GM12864 (cell line): ENCODE data around the gene MEF2D.

ENCODE experiments used
- DNase-seq: peaks from one replicate; pipeline ENCODE4 v3.0.0-alpha.2; 2011; ENCODE audit warnings: low read depth
- H3K4me3 ChIP-seq: 2 replicates; pipeline ENCODE4 v1.5.1; 2011; ENCODE audit warnings: mild to moderate bottlenecking, low read depth, low read length, control low read depth
- TF ChIP-seq, protein P1 (sequence below): IDR thresholded peaks from 2 replicates; pipeline ENCODE4 v1.5.1; 2011; ENCODE audit warnings: low read depth, mild to moderate bottlenecking, moderate library complexity, low read length, control low read depth, inconsistent platforms; ENCODE audit errors: missing control alignments

Gene MEF2D

DNA sequence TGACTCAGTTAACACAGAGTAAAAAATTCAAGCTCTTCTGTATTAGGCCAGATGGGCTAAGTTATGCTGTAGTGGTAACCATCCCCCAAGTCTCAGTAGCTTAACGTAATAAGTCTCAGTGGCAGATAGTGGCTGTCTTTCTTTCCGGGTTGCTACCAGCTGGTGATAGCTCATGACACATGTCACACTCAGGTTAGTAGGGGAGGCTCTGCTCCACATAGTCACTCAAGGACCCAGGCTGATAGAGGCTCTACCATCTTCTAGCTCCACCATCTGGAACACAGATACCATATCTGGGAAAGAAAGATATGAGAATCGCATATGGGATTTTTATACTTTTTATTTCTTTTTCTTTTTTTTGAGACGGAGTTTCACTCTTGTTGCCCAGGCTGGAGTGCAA is 16.2 kb upstream of the MEF2D start:
- no peak for DNase-seq

DNA sequence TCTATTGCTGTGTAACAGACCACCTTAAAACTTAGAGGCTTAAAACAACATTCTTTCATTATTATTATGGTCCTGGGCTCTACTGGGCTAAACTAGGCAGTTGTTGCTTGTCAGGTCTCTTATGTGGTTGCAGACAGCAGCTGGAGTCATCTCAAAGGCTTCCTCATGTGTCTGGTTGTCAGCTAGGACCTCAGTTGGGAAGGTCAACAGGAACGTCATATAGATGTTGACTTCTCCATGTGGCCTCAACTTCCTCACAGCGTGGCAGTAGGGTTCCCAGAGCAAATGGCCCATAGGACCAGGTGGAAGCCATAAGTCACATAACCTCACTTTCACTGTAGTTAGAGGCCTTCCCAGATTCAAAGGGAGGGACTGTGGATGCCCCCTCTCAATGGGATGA is 15.4 kb upstream of the MEF2D start:
- no peak overlapping the region for H3K4me3 ChIP-seq
- no peak for DNase-seq
- TF ChIP-seq, protein P1, sequence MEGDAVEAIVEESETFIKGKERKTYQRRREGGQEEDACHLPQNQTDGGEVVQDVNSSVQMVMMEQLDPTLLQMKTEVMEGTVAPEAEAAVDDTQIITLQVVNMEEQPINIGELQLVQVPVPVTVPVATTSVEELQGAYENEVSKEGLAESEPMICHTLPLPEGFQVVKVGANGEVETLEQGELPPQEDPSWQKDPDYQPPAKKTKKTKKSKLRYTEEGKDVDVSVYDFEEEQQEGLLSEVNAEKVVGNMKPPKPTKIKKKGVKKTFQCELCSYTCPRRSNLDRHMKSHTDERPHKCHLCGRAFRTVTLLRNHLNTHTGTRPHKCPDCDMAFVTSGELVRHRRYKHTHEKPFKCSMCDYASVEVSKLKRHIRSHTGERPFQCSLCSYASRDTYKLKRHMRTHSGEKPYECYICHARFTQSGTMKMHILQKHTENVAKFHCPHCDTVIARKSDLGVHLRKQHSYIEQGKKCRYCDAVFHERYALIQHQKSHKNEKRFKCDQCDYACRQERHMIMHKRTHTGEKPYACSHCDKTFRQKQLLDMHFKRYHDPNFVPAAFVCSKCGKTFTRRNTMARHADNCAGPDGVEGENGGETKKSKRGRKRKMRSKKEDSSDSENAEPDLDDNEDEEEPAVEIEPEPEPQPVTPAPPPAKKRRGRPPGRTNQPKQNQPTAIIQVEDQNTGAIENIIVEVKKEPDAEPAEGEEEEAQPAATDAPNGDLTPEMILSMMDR, result no peak

More for the DNA sequence above, 16.2 kb upstream of the MEF2D start:
- H3K4me3 ChIP-seq, result no peak overlapping the region
- TF ChIP-seq, protein P1, result no peak

DNA sequence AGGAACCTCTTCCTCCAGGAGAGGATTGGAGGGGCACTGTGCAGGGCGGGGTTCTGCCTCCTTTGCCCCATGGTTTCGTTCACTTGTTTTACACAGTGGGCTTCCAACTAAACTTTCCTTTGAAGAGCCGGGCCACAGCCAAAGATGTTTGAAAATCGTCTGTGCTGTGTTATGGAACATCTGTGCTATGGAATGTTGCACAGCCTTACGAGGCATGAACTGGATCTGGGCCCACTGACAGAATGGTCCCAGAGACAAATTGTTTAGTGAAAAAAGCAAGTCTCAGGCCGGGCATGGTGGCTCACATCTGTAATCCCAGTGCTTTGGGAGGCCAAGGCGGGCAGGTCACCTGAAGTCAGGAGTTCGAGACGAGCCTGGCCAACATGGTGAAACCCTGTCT is 12.6 kb upstream of the MEF2D start:
- no peak for DNase-seq
- TF ChIP-seq, protein P1, result no peak
- no peak overlapping the region for H3K4me3 ChIP-seq

DNA sequence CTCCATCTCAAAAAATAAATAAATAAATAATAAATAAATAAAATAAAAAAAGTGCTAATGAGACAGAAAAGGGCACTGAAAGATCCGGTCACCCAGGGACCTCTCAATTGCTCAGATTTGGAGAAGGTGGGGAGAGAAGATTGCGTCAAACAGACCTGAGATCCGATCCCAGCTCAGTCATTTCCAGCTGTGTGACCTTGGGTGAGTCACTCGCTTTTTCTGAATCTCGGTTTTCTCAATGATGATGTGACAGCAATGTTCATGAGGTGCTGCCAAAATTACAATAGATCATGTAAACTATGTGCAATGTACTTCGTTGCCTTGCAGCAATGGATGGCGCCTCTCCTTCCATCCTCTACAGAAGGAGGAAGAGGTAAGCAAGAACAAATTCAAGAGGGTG is 11.1 kb upstream of the MEF2D start:
- no peak for DNase-seq
- H3K4me3 ChIP-seq, result no peak overlapping the region
- TF ChIP-seq, protein P1, result no peak

DNA sequence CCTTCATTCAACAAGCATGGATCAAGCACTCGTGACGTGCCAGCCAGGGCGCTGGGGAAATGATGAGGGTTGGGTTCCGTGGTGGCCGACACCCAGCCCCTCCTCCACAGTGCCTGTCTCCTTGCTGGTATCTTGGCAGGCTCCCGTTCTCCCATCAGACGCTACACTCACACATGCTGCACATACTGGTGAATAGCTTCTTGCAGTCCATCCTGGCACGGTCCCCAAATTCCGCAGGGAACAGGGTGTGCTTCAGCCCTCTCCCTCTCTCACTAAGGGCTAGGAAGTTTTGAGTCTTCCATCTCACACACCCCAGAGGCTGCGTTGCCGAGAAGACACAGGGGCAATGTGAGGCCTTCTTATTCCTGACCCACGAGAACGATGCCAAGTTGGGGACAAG is 10.1 kb upstream of the MEF2D start:
- H3K4me3 ChIP-seq, result no peak overlapping the region
- TF ChIP-seq, protein P1, result no peak
- no peak for DNase-seq

DNA sequence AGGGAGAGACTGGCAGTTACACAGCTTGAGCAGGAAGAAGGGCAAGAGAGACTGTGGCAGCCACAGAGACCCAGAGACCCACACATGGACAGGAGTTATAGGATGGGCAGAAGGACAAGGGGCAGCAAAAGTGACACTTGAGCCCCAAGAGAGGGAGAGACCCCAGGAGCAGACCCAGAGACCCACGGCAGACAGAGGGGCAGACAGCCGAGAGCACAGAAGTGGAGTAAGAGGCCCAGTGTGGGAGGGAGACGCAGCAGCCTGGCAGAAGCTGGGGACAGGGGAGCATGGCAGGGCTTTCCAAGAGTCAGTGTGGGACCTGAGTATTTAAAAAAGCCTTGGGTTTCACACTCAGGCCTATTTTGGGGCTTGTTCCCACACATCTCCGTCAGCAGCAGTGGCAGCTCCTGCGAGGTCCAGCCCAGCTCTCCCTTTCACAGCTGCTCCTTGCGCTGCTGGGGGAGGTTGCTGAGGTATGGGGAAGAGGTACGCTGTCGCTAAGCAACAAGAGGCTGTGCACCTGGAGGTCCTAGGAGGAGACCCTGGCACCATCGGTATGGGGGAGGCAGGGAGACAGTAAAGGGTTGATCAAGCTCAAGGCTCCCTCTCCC is 9.0 kb upstream of the MEF2D start:
- TF ChIP-seq, protein P1, result no peak
- DNase-seq, result no peak
- no peak overlapping the region for H3K4me3 ChIP-seq

DNA sequence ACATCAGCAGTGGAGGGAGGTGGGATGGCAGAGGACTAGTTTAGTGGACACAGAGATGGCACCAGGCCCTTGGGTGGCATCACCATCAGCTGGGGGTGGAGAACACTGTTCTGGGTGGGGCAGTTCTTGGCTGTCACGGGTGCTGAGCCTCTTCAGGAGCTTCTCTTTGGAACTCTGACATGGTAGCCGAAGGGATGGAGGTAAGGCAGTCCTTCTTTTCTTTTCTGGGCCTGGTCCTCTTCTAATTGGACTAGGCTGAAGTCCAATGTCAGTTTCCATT is 8.3 kb upstream of the MEF2D start:
- no peak overlapping the region; the same call in 1 of the 2 replicates for H3K4me3 ChIP-seq
- no peak for DNase-seq
- TF ChIP-seq, protein P1, result no peak
